B cell (primary cell): ENCODE measurements around the gene PCGF1. TPM values are rescaled to one million over a fixed set of nuclear protein-coding genes. Genes with fewer than 3 reads are reported as not detected.

Source experiments
- ATAC-seq: fragments of 200-7000 bp; cut with Tn5 transposase; one replicate; pipeline ENCODE4 v1.10.0; 2021; ENCODE audit warnings: low read depth, mild to moderate bottlenecking, moderate number of reproducible peaks, moderate library complexity
- CTCF ChIA-PET: fragments of 350-600 bp; sonication (Branson Sonifier 250); formaldehyde crosslinking; loops from one replicate; lab custom pipeline; 2021; ENCODE audit warnings: antibody characterized with exemption, inconsistent platforms; lab: Charles Lee
- POLR2A ChIA-PET: fragments of 350-600 bp; sonication (Branson Sonifier 250); formaldehyde crosslinking; loops from one replicate; lab custom pipeline; 2021; ENCODE audit warnings: antibody characterized with exemption; lab: Charles Lee
- DNase-seq: peaks from one replicate; pipeline ENCODE4 v3.0.0; 2013
- H2AFZ ChIP-seq: 2 replicates; pipeline ENCODE4 v1.6.1; 2012; ENCODE audit warnings: mild to moderate bottlenecking, low read depth, low read length; ENCODE audit not compliant: insufficient read depth, poor library complexity, severe bottlenecking
- H3K27ac ChIP-seq, 2 donors: 1 replicate in 1 of 2; 2 replicates in 1 of 2; pipeline ENCODE4 v1.5.1; 2012 to 2013; ENCODE audit warnings: low read length in 2 of 2, mild to moderate bottlenecking in 2 of 2, moderate library complexity in 1 of 2
- H3K27me3 ChIP-seq, 4 experiments: fragments of 200-600 bp in 1 of 4; sonication (generic) in 1 of 4; replicated peaks in 1 of 4; 1 replicate in 2 of 4; 2 replicates in 2 of 4; pipeline versions ENCODE4 v1.6.1 to v1.7.0; 2013 to 2016; ENCODE audit warnings: low read length in 3 of 4, mild to moderate bottlenecking in 2 of 4, mixed read lengths in 1 of 4, moderate library complexity in 1 of 4; ENCODE audit not compliant: insufficient read depth in 4 of 4, control insufficient read depth in 3 of 4; ENCODE audit errors: control extremely low read depth in 1 of 4
- H3K36me3 ChIP-seq, 2 experiments: replicated peaks in 1 of 2; 1 replicate in 1 of 2; 2 replicates in 1 of 2; pipeline versions ENCODE4 v1.6.1 to v1.7.1; 2013; ENCODE audit warnings: low read length in 1 of 2; ENCODE audit not compliant: insufficient read depth in 2 of 2, control insufficient read depth in 1 of 2; ENCODE audit errors: control extremely low read depth in 1 of 2, extremely low read depth in 1 of 2
- H3K4me1 ChIP-seq, 2 donors: fragments of 200-600 bp in 1 of 2; sonication (generic) in 1 of 2; 1 replicate in 1 of 2; 2 replicates in 1 of 2; pipeline versions ENCODE4 v1.5.1 to v1.6.1; 2013 to 2017; ENCODE audit warnings: low read length in 2 of 2; ENCODE audit not compliant: control insufficient read depth in 2 of 2, insufficient read depth in 2 of 2
- H3K4me2 ChIP-seq: replicated peaks from 2 replicates; pipeline ENCODE3; 2012; ENCODE audit warnings: mild to moderate bottlenecking, low read depth, low read length; ENCODE audit not compliant: poor library complexity, severe bottlenecking
- H3K4me3 ChIP-seq, 5 experiments: fragments of 200-600 bp in 1 of 5; sonication (generic) in 1 of 5; 1 replicate in 3 of 5; 2 replicates in 2 of 5; pipeline versions ENCODE4 v1.5.1 to v1.7.0; 2011 to 2016; ENCODE audit warnings: low read length in 4 of 5, mild to moderate bottlenecking in 4 of 5, low read depth in 2 of 5, control low read depth in 1 of 5, moderate library complexity in 1 of 5; ENCODE audit not compliant: insufficient read depth in 1 of 5; ENCODE audit errors: control extremely low read depth in 1 of 5, extremely low read depth in 1 of 5
- H3K79me2 ChIP-seq: fragments of 200-600 bp; sonication (generic); one replicate; pipeline ENCODE4 v1.6.0; 2016; ENCODE audit warnings: low read length; ENCODE audit not compliant: control insufficient read depth, insufficient read depth
- H3K9ac ChIP-seq: fragments of 200-600 bp; sonication (generic); 2 replicates; pipeline ENCODE4 v1.6.1; 2017; ENCODE audit warnings: mild to moderate bottlenecking, low read length, moderate library complexity
- H3K9me3 ChIP-seq, 3 donors: one replicate each; pipeline versions ENCODE4 v1.6.1 to v1.7.1; 2013; ENCODE audit warnings: low read length in 2 of 3; ENCODE audit not compliant: control insufficient read depth in 2 of 3, insufficient read depth in 1 of 3; ENCODE audit errors: control extremely low read depth in 1 of 3
- H4K20me1 ChIP-seq: 2 replicates; pipeline ENCODE4 v1.6.0; 2012; ENCODE audit warnings: mild to moderate bottlenecking, low read length; ENCODE audit not compliant: insufficient read depth, control insufficient read depth, poor library complexity, severe bottlenecking
- H3K27ac Mint-ChIP-seq: one replicate; pipeline ENCODE4 v1.8.0; 2021; ENCODE audit warnings: mixed read lengths
- H3K27me3 Mint-ChIP-seq: one replicate; pipeline ENCODE4 v1.8.0; 2021; ENCODE audit warnings: mixed read lengths
- H3K4me1 Mint-ChIP-seq: one replicate; pipeline ENCODE4 v1.8.0; 2021; ENCODE audit warnings: mixed read lengths
- H3K4me3 Mint-ChIP-seq: one replicate; pipeline ENCODE4 v1.8.0; 2021; ENCODE audit warnings: mixed read lengths
- H3K9me3 Mint-ChIP-seq: one replicate; pipeline ENCODE4 v1.8.0; 2022; ENCODE audit warnings: mixed read lengths; ENCODE audit not compliant: insufficient read depth
- CTCF ChIP-seq: fragments of 200-600 bp; IDR thresholded peaks from one replicate; pipeline ENCODE4 v1.8.0; 2022; ENCODE audit warnings: antibody characterized with exemption, mild to moderate bottlenecking
- EZH2 ChIP-seq: IDR thresholded peaks from 2 replicates; pipeline ENCODE4 v1.6.1; 2012; ENCODE audit warnings: borderline replicate concordance, low read depth, mild to moderate bottlenecking, moderate library complexity, low read length; ENCODE audit not compliant: insufficient read depth, poor library complexity, severe bottlenecking
- WGBS: methylation state at CpG from one replicate; pipeline ENCODE4 v1.1.5; 2013; ENCODE audit warnings: missing lambda C conversion rate; ENCODE audit not compliant: insufficient coverage; 5-methylcytosine and 5-hydroxymethylcytosine counted together
- intact Hi-C: fragments of 100-400 bp; cut with micrococcal nuclease; formaldehyde crosslinking; loops from one replicate; pipeline ENCODE4 v1.10.0; 2022
- polyA plus RNA-seq: library from polyadenylated mRNA; depleted of rRNA; stranded (reverse); fragments of >200 nt; gene quantifications from 2 replicates; pipeline ENCODE4 v1.2.3, GENCODE V29; 2012
- total RNA-seq, 2 donors: library from RNA; stranded (reverse); fragments of 120-200 nt in 1 of 2; gene quantifications; 1 replicate in 1 of 2; 2 replicates in 1 of 2; pipeline versions ENCODE4 v1.2.3 to v1.2.4, GENCODE V29; 2013 to 2022

Gene PCGF1
- total and polyA plus RNA-seq, 2 donors (not counting 1 experiment from before 2014, with no cell fraction given), result 21.9 to 40.1 TPM

- Histone ChIP-seq H3K27me3 (no peaks in the 10 kb centered on the region), H2AFZ (peak within 1 kb of the TSS; percentile 94), H3K9me3 (peaks cover 0 to 5% (median 0%) of the 10 kb centered on the region in 3 donors), H3K4me1 (peaks cover 16 to 22% of the 10 kb centered on the region in 2 donors), H4K20me1 (no peaks in the 10 kb centered on the region), H3K4me3 (peak within 1 kb of the TSS; percentile 65 to 89 (median 67)), H3K27ac (peak within 1 kb of the TSS; percentile 69 to 94), H3K4me2 (peak within 1 kb of the TSS; percentile 85), H3K79me2 (peaks cover 8% of the 10 kb centered on the region), H3K36me3 (peaks cover 0 to 23% of the 10 kb centered on the region in 2 experiments), H3K9ac (peak within 1 kb of the TSS; percentile 69)
- CTCF ChIA-PET, result interaction anchor here (0.6 to 1.6 kb wide), 10 partner anchors 9 to 137 kb away, joined by 3 to 11 read pairs (median 4); partner anchors contain the start of genes CCDC142, INO80B, TTC31 and WBP1
- Mint-ChIP-seq H3K27me3 (no peaks in the 10 kb centered on the region), H3K27ac (peak within 1 kb of the TSS; percentile 99), H3K4me3 (peak within 1 kb of the TSS; percentile 99), H3K9me3 (no peaks in the 10 kb centered on the region), H3K4me1 (peaks cover 20% of the 10 kb centered on the region)
- POLR2A ChIA-PET, result interaction anchor here (0.7 to 4.1 kb wide), 8 partner anchors 10 to 352 kb away, joined by 3 to 63 read pairs (median 6); partner anchors contain the start of genes AUP1, CCDC142, HTRA2 and INO80B
- intact Hi-C loops, result loop anchor here (1.0 kb wide), 3 partner anchors 11 to 57 kb away; partner anchors contain the start of genes AUP1, HTRA2, TTC31 and WBP1
- peak; percentile 97 for DNase-seq
- WGBS, result under 1% methylated on average over 66 of the region's 66 CpGs
- peak; percentile 93 for ATAC-seq
- no peak for TF ChIP-seq CTCF
- TF ChIP-seq EZH2, result no peak
Measured at GRCh38 chr2:74472086-74472944, 35.2 kb downstream of the PCGF1 start, which contains the start of gene MRPL53. TSS of gene MRPL53 (minus strand) at chr2:74472680. CDS start at chr2:74472660, 20 bp downstream.
